Gastroesophageal sphincter (tissue), 4 donors: ENCODE measurements around the gene CPLX4. TPM values are rescaled to one million over a fixed set of nuclear protein-coding genes. Genes with fewer than 3 reads are reported as not detected.
A peak's percentile ranks its signal among the peaks of the same experiment; 100 is the strongest.

Experiments
- ATAC-seq: fragments of 150-250 bp; one replicate; pipeline ENCODE4 v1.9.1; 2016; ENCODE audit warnings: mild to moderate bottlenecking, moderate library complexity
- H3K27ac ChIP-seq, 4 donors: fragments of 200-600 bp; sonication (generic) in 3 of 4; 1 replicate in 3 of 4; 2 replicates in 1 of 4; pipeline ENCODE4 v1.5.1; 2016 to 2019
- H3K27me3 ChIP-seq: fragments of 200-600 bp; sonication (generic); one replicate; pipeline ENCODE4 v1.5.1; 2019
- H3K36me3 ChIP-seq, 2 donors: fragments of 200-600 bp; sonication (generic); one replicate each; pipeline ENCODE4 v1.5.1; 2019; ENCODE audit warnings: control low read depth in 1 of 2
- H3K4me1 ChIP-seq, 3 donors: fragments of 200-600 bp; sonication (generic); 1 replicate in 2 of 3; 2 replicates in 1 of 3; pipeline ENCODE4 v1.5.1; 2016 to 2019; ENCODE audit warnings: control low read depth in 2 of 3
- H3K4me3 ChIP-seq, 2 donors: fragments of 200-600 bp; sonication (generic); one replicate each; pipeline ENCODE4 v1.5.1; 2019; ENCODE audit warnings: mild to moderate bottlenecking in 1 of 2, moderate library complexity in 1 of 2
- H3K9me3 ChIP-seq, 3 donors: fragments of 200-600 bp; sonication (generic); one replicate each; pipeline ENCODE4 v1.5.1; 2017 to 2019; ENCODE audit warnings: control low read depth in 2 of 3
- CTCF ChIP-seq, 4 experiments: fragments of 200-600 bp in 2 of 4; fragments of 450-650 bp in 2 of 4; sonication (generic) in 1 of 4; IDR thresholded peaks; one replicate each; pipeline ENCODE4 v1.5.1; 2017 to 2019; ENCODE audit warnings: antibody characterized with exemption in 4 of 4, mild to moderate bottlenecking in 2 of 4, moderate library complexity in 2 of 4
- EP300 ChIP-seq: sonication (generic); formaldehyde crosslinking; IDR thresholded peaks from one replicate; pipeline ENCODE4 v1.6.1; 2017; ENCODE audit warnings: antibody characterized with exemption, mild to moderate bottlenecking
- POLR2A ChIP-seq, 2 donors: fragments of 450-650 bp; IDR thresholded peaks; one replicate each; pipeline ENCODE4 v1.6.1; 2017; ENCODE audit warnings: antibody characterized with exemption in 2 of 2, mild to moderate bottlenecking in 2 of 2, moderate library complexity in 1 of 2
- POLR2AphosphoS5 ChIP-seq: sonication (generic); formaldehyde crosslinking; IDR thresholded peaks from one replicate; pipeline ENCODE4 v1.6.1; 2017; ENCODE audit warnings: antibody characterized with exemption
- WGBS, 2 donors: methylation state at CpG; one replicate each; pipeline ENCODE4 v1.1.5; 2018; ENCODE audit warnings: low coverage in 1 of 2; 5-methylcytosine and 5-hydroxymethylcytosine counted together
- total RNA-seq, 4 donors: library from RNA; depleted of rRNA; stranded (reverse); fragments of >200 nt; gene quantifications; one replicate each; pipeline ENCODE4 v1.1.0, GENCODE V29; 2016

Gene CPLX4
- total RNA-seq, 4 donors from 2014 or later = not detected

GRCh38 chr18:59273759-59274532 lies 44.5 kb downstream of the CPLX4 start:
- TF ChIP-seq EP300 (no peak), CTCF (IDR thresholded peaks at IDR 0.05) (no peak), POLR2A (IDR thresholded peaks at IDR 0.05) (no peak), POLR2AphosphoS5 (no peak)
- H3K4me3 ChIP-seq = peak overlapping the region in 1 of 2 donors; percentile 39
- H3K36me3 ChIP-seq = no peaks in the 10 kb centered on the region
- 10 to 29% methylated on average over 2 to 4 of the region's 48 CpGs for WGBS, 2 donors
- ATAC-seq = peak; percentile 19
- H3K27ac ChIP-seq = no peak overlapping the region
- H3K9me3 ChIP-seq = no peaks in the 10 kb centered on the region
- peaks cover 100% of the 10 kb centered on the region for H3K27me3 ChIP-seq
- H3K4me1 ChIP-seq = peaks cover 0 to 32% (median 15%) of the 10 kb centered on the region in 3 donors

- 0% methylated on average over 4 of the region's 88 CpGs; no CpG with 5 or more reads in 1 of the 2 donors for WGBS, 2 donors
- Histone ChIP-seq H3K36me3 (no peaks in the 10 kb centered on the region), H3K27ac (no peak within 1 kb of the TSS), H3K4me1 (peaks cover 0 to 41% (median 20%) of the 10 kb centered on the region in 3 donors), H3K4me3 (peak within 1 kb of the TSS in 1 of 2 donors; percentile 39), H3K27me3 (peaks cover 100% of the 10 kb centered on the region), H3K9me3 (no peaks in the 10 kb centered on the region)
- ATAC-seq = no peak
- no peak for TF ChIP-seq CTCF (IDR thresholded peaks at IDR 0.05)
- no peak for TF ChIP-seq EP300
- no peak for TF ChIP-seq POLR2A (IDR thresholded peaks at IDR 0.05)
- TF ChIP-seq POLR2AphosphoS5 = no peak
Observed at GRCh38 chr18:59272891-59273758, 45.3 kb downstream of the CPLX4 start, which contains the start of gene RAX. Gene RAX (minus strand): TSS chr18:59273454. CDS start chr18:59273206, 248 bp downstream.

- Histone ChIP-seq H3K4me1 (peaks cover 0 to 48% (median 21%) of the 10 kb centered on the region in 3 donors), H3K27me3 (peaks cover 100% of the 10 kb centered on the region), H3K4me3 (peak overlapping the region in 1 of 2 donors; percentile 39), H3K9me3 (no peaks in the 10 kb centered on the region), H3K36me3 (no peaks in the 10 kb centered on the region), H3K27ac (no peak overlapping the region)
- WGBS, 2 donors = 11% methylated on average over 11 of the region's 52 CpGs; no CpG with 5 or more reads in 1 of the 2 donors
- no peak for ATAC-seq
- TF ChIP-seq CTCF (IDR thresholded peaks at IDR 0.05) = no peak
- TF ChIP-seq POLR2AphosphoS5 = no peak
- TF ChIP-seq POLR2A (IDR thresholded peaks at IDR 0.05) = no peak
- TF ChIP-seq EP300 = no peak
Observed at GRCh38 chr18:59272221-59272888, 46.1 kb downstream of the CPLX4 start.

- Histone ChIP-seq H3K36me3 (no peaks in the 10 kb centered on the region), H3K27me3 (peaks cover 100% of the 10 kb centered on the region)
- WGBS, 2 donors = 18 to 19% methylated on average over 8 to 11 of the region's 14 CpGs
Observed at GRCh38 chr18:59271606-59272220, 46.7 kb downstream of the CPLX4 start.

More at GRCh38 chr18:59271606-59272220, 46.7 kb downstream of the CPLX4 start:
- ATAC-seq = no peak
- H3K9me3 ChIP-seq = no peaks in the 10 kb centered on the region
- peaks cover 0 to 48% (median 21%) of the 10 kb centered on the region in 3 donors for H3K4me1 ChIP-seq
- no peak overlapping the region for H3K27ac ChIP-seq
- H3K4me3 ChIP-seq = no peak overlapping the region
- TF ChIP-seq POLR2A (IDR thresholded peaks at IDR 0.05) (no peak), EP300 (no peak), POLR2AphosphoS5 (no peak), CTCF (IDR thresholded peaks at IDR 0.05) (no peak)
